Measurements from ENCODE around the gene MLKL. TPM values are rescaled to one million over a fixed set of nuclear protein-coding genes. Genes with fewer than 3 reads are reported as not detected.

Gene MLKL
- total RNA-seq, 1 experiment from 2014 or later: 9.7 TPM

GRCh38 chr16:74699666-74700065 lies 996 bp downstream of the MLKL start:
- no peak for DNase-seq
- Mint-ChIP-seq H3K4me3 (ENCODE audit: unreplicated experiment) (peak overlapping the region; percentile 97), H3K27me3 (ENCODE audit: insufficient read depth, unreplicated experiment) (no peaks in the 10 kb centered on the region), H3K9me3 (ENCODE audit: unreplicated experiment) (no peaks in the 10 kb centered on the region), H3K36me3 (ENCODE audit: insufficient read depth, unreplicated experiment) (peaks cover 18% of the 10 kb centered on the region), H3K27ac (ENCODE audit: unreplicated experiment) (no peak overlapping the region), H3K4me1 (ENCODE audit: low read depth, unreplicated experiment) (peaks cover 19% of the 10 kb centered on the region)
- POLR2A ChIA-PET: interaction anchor here (0.7 to 2.8 kb wide), 3 partner anchors 13 to 285 kb away, joined by 4 to 17 read pairs (median 4); partner anchors contain the start of genes RFWD3 and WDR59
- Histone ChIP-seq H3K4me1 (no peaks in the 10 kb centered on the region), H3K36me3 (ENCODE audit: control insufficient read depth, insufficient read depth, low read length) (no peaks in the 10 kb centered on the region), H3K27me3 (replicated peaks; ENCODE audit: control insufficient read depth, insufficient read depth, low read length) (no peaks in the 10 kb centered on the region), H3K4me3 (ENCODE audit: low read depth, low read length) (peak overlapping the region; percentile 66), H3K9me3 (peaks cover 3% of the 10 kb centered on the region; the same call in 1 of the 2 replicates)
- BruUV-seq (replicated peaks): TSS peak; percentile 45
- no peak for TF ChIP-seq CTCF (IDR thresholded peaks at IDR 0.05; ENCODE audit: insufficient read depth in 1 of 2, low read depth in 1 of 2, low read length in 1 of 2, severe bottlenecking in 1 of 2, unreplicated experiment in 1 of 2)
- CTCF ChIA-PET: interaction anchor here (0.6 to 2.5 kb wide), 4 partner anchors 8 to 113 kb away, joined by 3 to 11 read pairs (median 4); partner anchors contain the start of gene FA2H
- intact Hi-C loops (cut with micrococcal nuclease; ENCODE audit: unreplicated experiment): loop anchor here (2.0 kb wide), 1 partner anchor 33 kb away; the partner anchor contains the start of gene RFWD3

- Mint-ChIP-seq H3K27ac (ENCODE audit: unreplicated experiment) (no peak overlapping the region), H3K4me3 (ENCODE audit: unreplicated experiment) (no peak overlapping the region), H3K4me1 (ENCODE audit: low read depth, unreplicated experiment) (peaks cover 19% of the 10 kb centered on the region), H3K27me3 (ENCODE audit: insufficient read depth, unreplicated experiment) (no peaks in the 10 kb centered on the region), H3K9me3 (ENCODE audit: unreplicated experiment) (no peaks in the 10 kb centered on the region), H3K36me3 (ENCODE audit: insufficient read depth, unreplicated experiment) (peaks cover 18% of the 10 kb centered on the region)
- CTCF ChIA-PET: interaction anchor here (1.0 kb wide), 1 partner anchor 165 kb away, joined by 4 read pairs; no protein-coding TSS in a partner anchor
- H3K4me1 ChIP-seq: no peaks in the 10 kb centered on the region
- no TSS peak for BruUV-seq (replicated peaks)
- H3K27me3 ChIP-seq (replicated peaks; ENCODE audit: control insufficient read depth, insufficient read depth, low read length): no peaks in the 10 kb centered on the region
- H3K36me3 ChIP-seq (ENCODE audit: control insufficient read depth, insufficient read depth, low read length): no peaks in the 10 kb centered on the region
- TF ChIP-seq CTCF (IDR thresholded peaks at IDR 0.05; ENCODE audit: insufficient read depth in 1 of 2, low read depth in 1 of 2, low read length in 1 of 2, severe bottlenecking in 1 of 2, unreplicated experiment in 1 of 2): no peak
- DNase-seq: no peak
- POLR2A ChIA-PET: interaction anchor here (0.7 kb wide), 1 partner anchor 30 kb away, joined by 4 read pairs; no protein-coding TSS in a partner anchor
- H3K4me3 ChIP-seq (ENCODE audit: low read depth, low read length): no peak overlapping the region
- H3K9me3 ChIP-seq: peaks cover 3% of the 10 kb centered on the region; the same call in 1 of the 2 replicates
- intact Hi-C loops (cut with micrococcal nuclease; ENCODE audit: unreplicated experiment): no loop called here
Observed at GRCh38 chr16:74698222-74698621, 2.4 kb downstream of the MLKL start.

- TSS peak; percentile 93 for BruUV-seq (replicated peaks)
- no peak for TF ChIP-seq CTCF (IDR thresholded peaks at IDR 0.05; ENCODE audit: insufficient read depth in 1 of 2, low read depth in 1 of 2, low read length in 1 of 2, severe bottlenecking in 1 of 2, unreplicated experiment in 1 of 2)
- ChIA-PET POLR2A (interaction anchor here (0.6 to 2.4 kb wide), 2 partner anchors 17 to 28 kb away, joined by 3 to 45 read pairs; partner anchors contain the start of gene RFWD3), CTCF (interaction anchor here (0.6 to 1.4 kb wide), 4 partner anchors 29 to 255 kb away, joined by 3 to 9 read pairs (median 5); partner anchors contain the start of gene RFWD3)
- peaks cover 15% of the 10 kb centered on the region for H3K4me1 Mint-ChIP-seq (ENCODE audit: low read depth, unreplicated experiment)
- peak; percentile 89 to 92 for DNase-seq
- H3K27ac Mint-ChIP-seq (ENCODE audit: unreplicated experiment): peak overlapping the region; percentile 60
- H3K9me3 Mint-ChIP-seq (ENCODE audit: unreplicated experiment): no peaks in the 10 kb centered on the region
- H3K9me3 ChIP-seq: peaks cover 3% of the 10 kb centered on the region; the same call in 1 of the 2 replicates
- no peaks in the 10 kb centered on the region for H3K27me3 ChIP-seq (replicated peaks; ENCODE audit: control insufficient read depth, insufficient read depth, low read length)
- H3K36me3 ChIP-seq (ENCODE audit: control insufficient read depth, insufficient read depth, low read length): no peaks in the 10 kb centered on the region
- H3K27me3 Mint-ChIP-seq (ENCODE audit: insufficient read depth, unreplicated experiment): no peaks in the 10 kb centered on the region
- no peaks in the 10 kb centered on the region for H3K4me1 ChIP-seq
- H3K4me3 ChIP-seq (ENCODE audit: low read depth, low read length): peak overlapping the region; percentile 36
- intact Hi-C loops (cut with micrococcal nuclease; ENCODE audit: unreplicated experiment): no loop called here
- peak overlapping the region; percentile 93 for H3K4me3 Mint-ChIP-seq (ENCODE audit: unreplicated experiment)
- peaks cover 14% of the 10 kb centered on the region for H3K36me3 Mint-ChIP-seq (ENCODE audit: insufficient read depth, unreplicated experiment)
Observed at GRCh38 chr16:74695450-74696422, 4.9 kb downstream of the MLKL start.

Measured in Caco-2 (cell line).